Activated effector memory CD4-positive, alpha-beta T cell treated with anti-CD3 and anti-CD28 coated beads, Interleukin-2, amount 50 U/mL, for 16 hours (primary cell): Measurements from ENCODE around the gene MAD1L1.

Experiments used
- DNase-seq: peaks from one replicate; pipeline ENCODE4 v3.0.0-alpha.2; 2020

Gene MAD1L1

GRCh38 chr7:1994931-1995330 lies 237.8 kb downstream of the MAD1L1 start:
- no peak for DNase-seq

- DNase-seq = no peak
These were observed 238.7 kb downstream of the MAD1L1 start for GRCh38 chr7:1993776-1994740.

DNA sequence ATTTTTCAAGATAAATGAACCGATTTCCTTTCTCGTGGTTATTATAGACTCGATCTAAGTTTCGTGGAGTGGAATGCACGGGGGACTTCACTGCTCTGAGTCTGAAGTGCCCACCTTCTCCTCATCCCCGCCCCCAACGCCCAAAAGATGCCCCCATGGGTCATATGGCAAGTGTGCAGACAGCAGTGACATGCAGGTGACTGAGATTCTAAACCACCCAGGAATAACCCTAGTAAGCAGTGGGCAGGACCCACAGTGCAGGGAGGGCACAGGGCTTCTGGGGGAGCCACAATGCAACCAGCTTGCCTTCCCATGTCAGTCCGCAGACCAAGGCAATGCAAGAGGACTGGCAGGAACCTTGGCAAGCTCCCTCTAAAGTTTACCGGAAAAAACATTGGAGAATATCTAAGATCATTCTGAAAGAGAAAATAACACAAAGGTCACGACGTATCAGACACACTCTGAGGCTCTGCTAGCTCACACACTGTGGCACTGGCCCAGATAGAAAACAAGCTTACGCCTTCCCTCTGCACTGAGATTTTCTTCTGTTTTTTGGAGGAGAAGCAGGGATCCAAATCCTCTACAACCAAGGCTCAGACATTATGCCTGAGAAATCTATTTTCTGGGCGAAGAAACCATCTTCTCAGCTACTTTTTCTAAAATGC lies 239.6 kb downstream of the MAD1L1 start:
- DNase-seq = no peak

DNA sequence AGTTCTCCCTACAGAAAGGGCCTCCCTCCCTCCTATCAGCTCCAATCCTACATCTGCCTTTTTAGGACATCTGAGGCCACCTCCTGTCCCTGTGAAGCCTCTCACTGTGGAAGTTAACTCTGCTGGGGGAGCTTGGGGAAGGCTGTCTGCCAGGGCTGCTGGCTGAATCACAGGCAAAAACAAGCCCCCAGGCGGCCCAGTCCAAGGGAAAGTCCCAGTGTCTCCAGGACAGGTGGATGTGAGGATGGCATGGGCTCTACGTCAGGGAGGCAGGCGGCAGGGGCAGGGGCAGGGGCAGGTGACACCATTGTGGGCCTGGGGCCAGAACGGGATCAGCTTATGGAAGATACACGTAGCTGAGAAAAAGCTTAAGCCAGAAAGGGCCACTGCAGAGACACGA lies 240.2 kb downstream of the MAD1L1 start:
- no peak for DNase-seq

DNA sequence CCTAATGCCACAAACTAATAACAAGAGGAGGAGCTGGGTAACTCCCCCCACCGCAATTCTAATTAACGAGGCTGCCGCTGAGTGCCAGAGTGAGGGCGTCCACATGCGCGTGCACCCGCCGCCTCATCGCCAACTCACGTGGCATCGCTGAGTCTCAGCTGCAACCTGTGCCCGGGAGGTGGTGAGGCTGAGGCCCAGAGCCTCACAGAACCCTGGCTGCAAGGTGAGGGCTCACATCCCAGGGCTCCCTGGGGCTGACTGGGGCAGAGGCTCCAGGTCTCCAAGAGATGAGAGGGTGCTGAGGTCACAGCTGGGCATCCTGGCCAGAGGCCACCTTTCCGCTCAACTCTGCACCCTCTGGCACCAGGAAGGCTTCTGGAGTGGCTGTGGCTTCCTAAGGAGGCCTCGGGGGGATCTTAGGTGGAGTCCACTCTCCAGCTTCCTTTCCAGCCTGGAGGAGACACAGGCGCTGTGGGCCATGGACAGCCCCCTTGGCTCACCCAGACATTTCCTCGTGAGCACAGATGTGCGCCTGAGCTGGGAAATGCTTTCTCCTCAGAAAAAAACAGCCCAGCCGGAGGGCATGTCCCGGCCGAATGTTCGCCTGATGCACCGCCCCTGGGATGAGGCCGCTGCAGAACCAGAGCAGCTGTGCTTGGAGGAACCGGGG lies 242.6 kb downstream of the MAD1L1 start:
- no peak for DNase-seq

- no peak for DNase-seq
These were observed 243.5 kb downstream of the MAD1L1 start for GRCh38 chr7:1989049-1989860.

GRCh38 chr7:1988533-1988930 lies 244.2 kb downstream of the MAD1L1 start:
- DNase-seq = no peak

GRCh38 chr7:1987591-1988532 lies 244.9 kb downstream of the MAD1L1 start:
- DNase-seq = no peak

GRCh38 chr7:1987084-1987535 lies 245.6 kb downstream of the MAD1L1 start:
- DNase-seq = no peak

- no peak for DNase-seq
These were observed 246.2 kb downstream of the MAD1L1 start for GRCh38 chr7:1986366-1987083.

- no peak for DNase-seq
These were observed 246.8 kb downstream of the MAD1L1 start for GRCh38 chr7:1985936-1986335.

- DNase-seq = no peak
These were observed 247.7 kb downstream of the MAD1L1 start for GRCh38 chr7:1985042-1985441.

DNA sequence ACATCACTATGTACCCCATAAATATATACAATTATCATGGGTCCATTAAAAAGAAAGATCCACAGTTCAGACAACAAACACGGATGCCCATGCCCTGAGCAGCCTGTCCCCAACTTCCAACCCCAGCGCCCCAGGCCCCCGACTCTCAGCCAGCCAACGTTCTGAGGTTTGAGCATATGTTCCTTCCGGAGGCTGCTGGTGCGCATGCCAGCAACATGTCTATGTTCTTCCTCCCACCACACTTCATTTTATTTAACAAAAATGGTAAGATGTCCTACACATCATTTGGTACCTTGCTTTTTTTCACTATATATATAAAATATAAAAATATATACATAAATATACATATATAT lies 250.9 kb downstream of the MAD1L1 start:
- DNase-seq = no peak

- peak; percentile 52 for DNase-seq
These were observed 251.4 kb downstream of the MAD1L1 start for GRCh38 chr7:1981201-1981877.

GRCh38 chr7:1979591-1980560 lies 252.9 kb downstream of the MAD1L1 start:
- no peak for DNase-seq

DNA sequence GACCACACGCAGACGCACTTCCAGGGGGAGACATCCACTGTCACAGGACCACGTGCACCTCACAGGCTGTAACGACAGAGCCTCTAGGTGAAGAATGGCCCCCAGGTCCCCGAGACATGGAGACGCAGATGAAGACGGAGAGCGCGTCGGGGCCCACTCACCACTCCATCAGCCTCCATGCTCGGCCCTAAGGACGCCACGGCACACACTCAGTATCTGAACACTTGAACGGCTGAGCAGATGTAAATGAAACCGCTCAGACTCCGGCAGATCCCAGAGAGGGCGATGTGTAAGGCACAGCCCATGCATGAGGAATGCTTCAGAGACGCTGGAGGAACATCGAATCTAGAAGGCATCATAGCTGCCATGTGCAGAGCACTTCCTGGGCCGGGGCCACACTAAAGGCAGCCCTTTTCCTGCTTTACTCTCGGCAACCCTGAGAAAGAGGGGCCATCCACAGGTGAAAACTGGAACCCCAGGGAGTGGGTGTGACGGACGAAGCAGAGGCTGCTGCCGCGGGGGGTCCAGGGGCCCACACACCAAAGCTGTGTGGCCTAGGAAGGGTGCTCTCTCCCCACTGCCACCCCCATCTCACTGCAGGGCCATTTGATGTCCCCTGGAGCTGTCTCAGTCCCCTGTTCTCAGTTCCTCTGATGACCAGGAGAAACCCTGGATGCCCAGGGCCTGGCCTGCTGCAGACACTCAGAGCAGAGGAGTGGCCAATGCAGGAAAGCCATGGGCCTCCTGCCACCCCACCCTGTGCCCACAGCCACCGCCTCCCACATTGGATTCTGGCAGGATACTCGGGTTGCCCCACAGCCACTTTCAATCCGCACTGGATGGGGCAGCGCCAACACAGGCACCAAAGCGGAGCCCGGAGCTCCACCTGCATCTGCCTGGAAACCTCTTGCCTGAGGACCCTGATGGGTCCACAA lies 253.8 kb downstream of the MAD1L1 start:
- DNase-seq = peak; percentile 39

DNA sequence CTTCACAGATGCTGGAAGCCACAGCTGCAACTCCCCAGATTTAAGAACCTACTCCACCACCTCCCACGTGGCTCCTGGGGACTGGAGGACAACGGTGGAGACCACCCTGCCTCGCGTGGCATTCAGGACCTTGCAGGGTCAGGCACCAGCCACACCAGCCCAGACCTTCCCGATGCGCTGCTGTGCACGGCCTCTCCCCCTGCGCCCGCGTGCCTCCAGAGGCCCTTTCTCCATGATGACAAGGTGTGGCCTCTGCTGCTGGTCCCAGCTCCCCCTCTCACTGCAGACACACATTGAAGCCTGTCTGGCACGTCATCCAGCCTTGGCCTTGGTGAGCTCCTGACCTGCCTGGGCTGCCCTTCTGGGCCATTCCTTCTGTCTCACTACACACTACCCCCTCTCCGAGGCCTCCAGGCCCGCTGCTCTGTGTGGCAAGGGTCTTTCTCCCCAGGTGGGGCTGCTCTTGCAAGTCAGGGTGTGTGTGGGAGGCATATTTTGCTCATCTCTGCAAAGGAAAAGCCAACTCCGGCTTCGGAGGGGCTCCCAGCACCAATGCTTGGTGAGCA lies 254.8 kb downstream of the MAD1L1 start:
- peak; percentile 55 for DNase-seq
